Measurements from ENCODE around the gene BPIFB3.

GRCh38 chr20:33053291-33054106 is at the start of gene BPIFB3:
- TF ChIP-seq CTCF (IDR thresholded peaks at IDR 0.05) = no peak
- TF ChIP-seq EZH2 (IDR thresholded peaks at IDR 0.05) = no peak
- no peak for TF ChIP-seq EZH2phosphoT487 (IDR thresholded peaks at IDR 0.05)

Data from neural progenitor cell (in vitro differentiated cells).